ENCODE results near the gene MRPL1. TPM values are rescaled to one million over a fixed set of nuclear protein-coding genes. Genes with fewer than 3 reads are reported as not detected.

Gene MRPL1
- polyA plus RNA-seq (ENCODE audit: insufficient read length in 4 of 4), result 10 to 100 TPM; 45.5 to 66.1 (median 59.6) TPM

DNA sequence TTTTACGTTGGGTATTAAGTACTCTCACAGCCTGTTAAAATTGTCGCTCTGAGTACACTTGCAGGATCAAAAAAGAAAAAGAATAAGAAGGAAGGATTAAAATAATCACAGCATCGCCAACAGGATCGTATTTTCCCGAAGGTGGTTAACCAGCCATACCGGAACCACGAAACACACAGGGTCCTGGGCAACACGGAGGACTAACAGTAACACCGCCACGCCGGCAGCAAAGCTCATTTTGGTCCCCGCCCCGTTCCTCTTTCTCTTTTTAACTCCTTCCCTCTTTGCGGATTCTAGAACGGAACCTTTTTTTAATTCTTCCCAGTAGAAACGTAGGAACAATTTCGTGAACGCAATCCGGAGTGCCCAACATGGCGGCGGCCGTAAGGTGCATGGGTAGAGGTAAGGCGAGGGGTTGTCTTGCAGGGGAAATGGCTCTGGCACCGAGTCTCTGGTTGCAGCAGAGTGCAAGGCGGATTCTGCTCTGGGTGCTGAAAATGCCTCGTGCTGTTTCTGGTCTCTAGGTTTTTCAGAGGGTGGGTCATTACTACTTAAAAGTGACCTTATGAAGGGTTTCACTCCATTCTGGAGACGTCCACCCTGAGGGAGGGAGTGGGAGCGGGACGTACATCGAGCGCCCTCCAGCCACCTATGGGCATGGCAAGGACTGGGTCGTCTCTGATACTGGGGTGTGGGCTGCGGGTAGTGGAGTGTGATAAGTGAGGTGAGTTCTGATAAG lies at the start of gene MRPL1:
MRPL1 (plus strand) TSS at position 353 of the 739 bp plus-strand sequence; CDS start at position 372, 19 bp downstream.
- peak; percentile 86 to 92 (median 90) for DNase-seq (ENCODE audit: low read depth in 4 of 4, low spot score in 2 of 4)

DNA sequence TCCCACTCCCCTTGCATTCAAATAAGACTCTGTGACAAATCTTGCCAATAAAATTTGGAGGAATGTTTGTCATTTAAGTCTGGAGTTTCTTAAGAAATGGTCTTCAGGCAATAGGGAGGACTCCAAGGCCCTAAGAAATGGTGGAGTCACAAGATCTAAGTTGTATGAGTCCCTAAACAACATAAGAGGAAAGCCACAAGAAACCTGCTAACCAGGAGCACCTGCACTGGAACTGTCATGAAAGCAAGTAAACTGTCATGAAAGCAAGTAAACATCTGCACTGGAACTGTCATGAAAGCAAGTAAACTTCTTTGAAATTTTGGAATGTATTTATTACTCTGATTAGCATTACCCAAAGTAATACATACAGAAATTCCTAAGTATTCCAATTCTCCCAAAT lies 47.0 kb upstream of the MRPL1 start:
- no peak for DNase-seq (ENCODE audit: low read depth in 4 of 4, low spot score in 2 of 4)

DNA sequence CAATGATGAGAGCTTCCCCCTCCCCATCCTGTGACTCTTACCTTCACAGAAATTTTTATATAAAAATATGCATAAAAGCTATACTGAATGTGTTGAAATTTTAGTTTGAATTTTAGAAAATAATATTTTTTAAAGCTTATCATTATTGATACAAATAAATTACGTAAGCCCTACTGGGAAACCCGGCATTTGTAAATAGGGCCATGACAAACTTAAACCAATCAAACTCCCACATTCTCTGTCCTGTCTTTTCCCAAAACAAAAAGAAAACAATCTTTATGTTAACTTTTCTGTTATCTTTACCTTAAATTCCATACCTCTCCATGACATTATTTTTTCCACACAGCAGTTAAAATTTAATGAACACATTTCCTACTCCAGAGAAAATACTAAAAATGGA lies 46.1 kb upstream of the MRPL1 start:
- no peak for DNase-seq (ENCODE audit: low read depth in 4 of 4, low spot score in 2 of 4)

DNA sequence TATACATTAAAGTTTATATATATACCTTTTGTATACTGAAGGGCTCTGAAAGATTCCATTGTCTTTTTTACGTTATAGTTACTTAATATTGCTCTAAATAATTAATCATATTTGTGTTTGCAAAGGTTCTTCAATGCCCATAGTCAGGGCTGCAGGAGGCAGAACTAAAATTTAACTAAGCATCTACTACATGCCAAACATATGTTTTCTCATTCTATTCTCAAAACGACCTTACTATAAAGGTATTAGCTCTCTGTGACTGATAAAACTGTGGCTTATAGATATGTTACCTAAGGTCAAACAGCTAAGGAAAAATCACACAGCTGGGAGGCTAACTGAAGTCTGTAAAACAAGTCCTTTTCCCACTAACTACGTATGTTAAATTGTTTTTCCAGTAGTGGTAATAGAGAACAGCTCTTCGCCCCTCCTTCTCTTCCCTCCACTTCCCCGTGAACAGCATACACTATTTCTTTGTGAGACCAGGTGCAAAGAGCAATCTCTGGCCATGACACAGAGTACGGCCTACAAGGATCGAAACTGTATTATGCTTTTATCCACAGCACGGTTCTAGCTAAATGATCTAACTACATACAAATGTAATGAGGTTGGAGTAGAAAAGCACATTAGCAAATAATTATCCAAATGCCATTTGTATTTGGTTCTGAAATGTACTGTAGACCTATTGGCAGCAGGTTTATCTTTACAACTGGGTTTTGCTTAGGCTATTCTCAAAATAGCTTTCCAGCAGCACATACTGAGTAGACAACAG lies 45.1 kb upstream of the MRPL1 start:
- peak in 1 of 4 donors; percentile 4 for DNase-seq (ENCODE audit: low read depth in 4 of 4, low spot score in 2 of 4)

DNA sequence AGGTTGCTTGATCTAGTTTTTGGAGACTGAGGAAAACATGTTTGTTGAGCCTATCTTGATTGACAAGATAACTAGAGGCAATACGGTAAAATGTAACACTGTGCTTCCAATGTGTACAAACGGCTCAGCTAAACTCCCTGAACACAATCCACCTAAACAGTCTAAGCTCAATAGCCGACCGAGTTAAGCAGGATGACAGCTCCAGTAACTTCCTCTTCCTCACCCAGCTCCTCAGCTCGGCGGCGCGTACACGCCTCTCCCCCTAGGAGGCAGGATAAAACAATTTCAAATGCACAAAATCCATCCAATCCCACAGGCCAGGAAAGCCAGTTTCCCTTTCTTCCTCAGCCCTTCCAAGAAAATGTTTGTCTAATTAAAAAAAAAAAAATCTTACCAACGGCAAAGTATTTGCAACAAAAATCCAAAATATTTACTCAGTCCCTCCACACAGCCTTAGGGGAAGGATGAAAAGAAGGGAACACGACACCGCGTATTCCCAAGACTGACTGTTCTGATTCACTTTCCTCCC lies 44.5 kb upstream of the MRPL1 start:
- peak in 3 of 4 donors; percentile 70 to 84 (median 75) for DNase-seq (ENCODE audit: low read depth in 4 of 4, low spot score in 2 of 4)

DNA sequence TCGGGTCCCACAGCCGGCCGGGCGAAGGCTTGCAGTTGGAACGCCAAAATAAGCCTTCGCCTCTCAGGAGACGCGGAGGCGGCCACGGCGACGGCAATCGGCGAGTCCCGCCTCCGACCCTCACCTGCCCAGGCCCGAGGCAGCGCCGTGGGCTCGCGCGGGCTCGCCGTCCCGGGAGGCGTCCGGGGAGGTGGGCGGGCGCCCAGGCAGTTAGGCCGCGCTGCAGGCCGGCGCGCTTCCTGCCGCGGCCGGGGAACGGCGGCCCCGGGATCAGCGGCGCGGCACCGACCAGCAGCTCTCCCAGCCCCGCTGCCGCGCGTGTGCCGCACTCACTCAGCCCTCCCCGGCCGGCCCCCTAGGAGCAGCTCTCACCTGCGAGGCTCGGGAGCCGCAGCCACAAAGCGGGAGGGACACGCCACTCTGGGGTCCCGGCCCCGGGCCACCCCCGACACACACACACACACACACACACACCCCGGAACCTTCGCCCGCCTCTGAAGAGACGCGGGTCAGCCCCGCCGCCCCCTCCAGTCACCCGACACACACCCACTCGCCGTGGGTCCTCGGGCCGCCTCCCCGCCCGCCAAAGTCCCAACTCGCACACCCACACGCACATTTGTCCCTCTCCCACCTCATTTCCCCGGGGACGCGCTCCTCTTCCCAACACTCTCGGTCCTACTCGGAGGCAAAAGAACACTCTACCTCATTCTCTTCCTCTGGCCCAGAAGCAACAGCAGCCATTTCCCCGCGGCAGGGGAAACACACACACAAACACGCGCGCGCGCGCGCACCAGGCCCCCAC lies 43.8 kb upstream of the MRPL1 start, which contains the start of gene CNOT6L:
CNOT6L (minus strand) TSS at position 767 of the 802 bp plus-strand sequence; CDS start at position 707, 60 bp downstream.
- DNase-seq (ENCODE audit: low read depth in 4 of 4, low spot score in 2 of 4), result peak in 3 of 4 donors; percentile 59 to 64 (median 63)

DNA sequence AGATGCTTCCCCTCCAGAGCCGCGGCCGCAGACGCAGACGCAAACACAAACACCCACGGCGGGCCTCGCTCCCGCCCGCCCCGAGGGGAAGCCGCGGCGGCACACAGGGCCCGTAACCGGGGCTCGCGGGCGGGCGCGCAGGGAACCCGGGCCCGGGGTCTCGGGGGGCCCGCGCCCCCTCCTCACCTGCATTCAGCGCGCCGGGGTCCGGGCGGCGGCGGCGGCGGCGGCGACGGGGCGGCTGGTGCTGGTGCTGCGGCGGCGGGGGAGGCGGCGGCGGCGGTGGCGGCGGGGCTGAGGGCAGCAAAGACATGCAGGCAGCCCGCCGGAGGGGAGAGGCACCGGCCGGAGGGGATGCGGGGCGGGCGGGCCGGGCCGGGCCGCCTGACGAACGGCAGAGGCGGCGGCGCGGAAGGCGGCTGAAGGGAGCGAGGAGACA lies 43.2 kb upstream of the MRPL1 start:
- DNase-seq (ENCODE audit: low read depth in 4 of 4, low spot score in 2 of 4), result no peak

DNA sequence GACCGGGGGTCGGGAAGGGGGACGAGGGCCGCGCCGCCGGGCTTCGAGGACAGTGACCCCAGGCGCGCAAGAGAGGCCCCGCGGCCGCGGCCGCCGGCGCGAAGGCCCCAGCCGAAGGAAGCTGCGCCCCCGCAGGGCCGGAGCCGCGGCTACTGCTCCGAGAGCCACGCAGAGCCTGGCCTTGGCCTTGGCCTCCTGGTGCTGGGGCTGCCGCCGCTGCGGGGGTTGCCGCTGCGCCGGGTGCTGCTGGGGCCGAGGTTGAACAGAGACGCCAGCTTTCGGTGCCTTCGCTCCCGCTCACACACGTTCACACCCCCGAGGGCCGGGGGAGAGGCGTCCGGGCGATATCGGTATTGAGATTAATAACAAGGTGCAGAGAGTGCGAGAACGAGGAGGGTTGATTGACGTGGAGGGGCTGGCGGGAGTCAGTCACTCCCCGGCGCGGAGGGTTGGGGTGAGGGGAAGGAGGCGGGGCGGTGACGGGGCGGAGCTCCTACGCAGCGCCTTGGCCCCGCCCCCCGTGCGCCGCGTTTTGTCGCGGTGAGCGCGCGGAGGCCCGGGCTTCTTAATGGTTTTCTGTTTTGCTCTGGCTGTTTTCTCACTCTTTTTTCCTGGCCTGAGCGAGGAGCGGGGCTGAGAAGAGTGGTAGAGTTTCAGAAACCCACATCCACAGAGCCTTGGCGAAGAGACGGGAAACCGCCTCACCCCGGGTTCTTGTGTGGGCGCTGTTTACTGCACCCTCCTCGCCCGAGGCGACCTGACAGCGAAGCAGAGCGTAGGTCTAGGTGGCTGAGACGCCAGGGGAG lies 42.6 kb upstream of the MRPL1 start:
- DNase-seq (ENCODE audit: low read depth in 4 of 4, low spot score in 2 of 4), result peak; percentile 80 to 87 (median 86)

DNA sequence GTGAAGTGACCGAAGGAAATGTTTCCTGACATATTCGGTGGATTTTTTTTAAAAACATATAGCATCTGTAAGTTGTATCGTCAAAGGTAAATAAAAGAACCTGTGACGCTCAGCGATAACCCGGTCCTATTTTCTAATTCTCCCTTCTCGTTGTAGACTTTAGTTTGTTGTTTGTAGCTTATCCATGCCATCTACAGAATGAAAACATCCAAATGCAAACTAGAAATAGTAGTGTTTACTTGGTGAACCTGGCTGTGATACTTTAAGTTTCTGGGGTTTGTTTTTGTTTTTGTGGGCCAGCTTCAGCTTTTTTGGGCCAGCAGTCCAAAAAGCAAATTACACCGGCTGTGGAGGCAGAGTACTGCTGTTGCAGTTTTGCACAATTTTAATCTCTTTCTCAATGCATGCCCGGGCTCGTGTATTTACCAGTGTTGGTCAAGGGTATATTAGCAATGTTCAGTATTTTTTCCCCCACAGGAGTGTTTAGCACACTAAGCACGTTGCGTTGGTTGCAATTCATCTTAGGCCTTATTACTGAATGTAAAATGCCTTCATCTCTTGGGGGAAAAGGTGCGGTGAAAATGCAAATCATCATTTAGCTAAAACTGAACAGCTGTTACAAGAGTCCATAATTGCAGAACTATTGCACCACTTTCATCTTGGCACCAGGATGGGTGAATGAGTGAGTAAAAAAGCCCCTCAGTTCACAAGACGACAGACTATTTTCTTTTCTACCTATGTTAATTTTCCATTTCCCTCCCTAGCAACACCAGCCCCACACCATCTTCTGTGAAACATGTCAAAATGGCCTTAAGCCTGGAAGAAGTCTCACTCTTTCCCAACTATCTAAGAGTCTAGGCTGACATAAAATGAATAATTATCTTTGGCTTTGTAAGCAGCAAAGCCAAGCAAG lies 41.7 kb upstream of the MRPL1 start:
- DNase-seq (ENCODE audit: low read depth in 4 of 4, low spot score in 2 of 4), result peak in 1 of 4 donors; percentile 6

DNA sequence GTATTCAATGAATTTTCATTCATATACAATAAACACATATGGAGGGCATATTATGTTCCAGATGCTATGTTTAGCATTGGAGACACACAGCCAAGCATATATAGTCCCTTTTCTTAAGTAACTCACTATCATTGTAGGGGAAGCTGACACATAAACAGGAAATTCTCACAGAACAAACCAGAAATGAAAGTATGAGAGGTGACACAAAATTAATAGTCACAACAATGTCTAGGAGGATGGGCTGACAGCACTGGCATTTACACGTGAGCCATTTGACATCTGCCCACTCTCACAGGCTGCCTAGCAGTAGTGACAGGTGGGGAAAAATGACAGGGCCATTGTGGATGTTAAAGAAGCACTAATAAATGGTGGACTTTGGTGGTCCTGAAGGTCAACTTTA lies 40.9 kb upstream of the MRPL1 start:
- DNase-seq (ENCODE audit: low read depth in 4 of 4, low spot score in 2 of 4), result no peak

DNA sequence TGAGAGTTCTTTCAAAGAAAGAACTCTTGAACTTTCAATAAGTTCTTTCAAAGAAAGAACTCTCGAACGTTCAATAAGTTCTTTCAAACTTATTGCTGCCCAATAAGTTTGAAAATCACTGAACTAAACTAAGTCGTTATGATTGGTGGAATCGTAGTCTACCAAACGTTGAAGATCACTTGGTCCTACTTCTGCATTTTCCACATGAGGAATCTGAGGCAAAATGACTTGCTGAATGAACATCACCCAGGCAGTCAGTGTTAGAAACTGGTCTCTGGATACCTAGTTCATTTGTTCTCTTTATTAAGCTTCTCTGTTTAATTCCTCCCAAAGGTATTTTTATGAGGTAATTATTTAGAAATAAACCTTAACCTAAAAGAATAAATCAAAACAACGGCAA lies 36.4 kb upstream of the MRPL1 start:
- no peak for DNase-seq (ENCODE audit: low read depth in 4 of 4, low spot score in 2 of 4)

DNA sequence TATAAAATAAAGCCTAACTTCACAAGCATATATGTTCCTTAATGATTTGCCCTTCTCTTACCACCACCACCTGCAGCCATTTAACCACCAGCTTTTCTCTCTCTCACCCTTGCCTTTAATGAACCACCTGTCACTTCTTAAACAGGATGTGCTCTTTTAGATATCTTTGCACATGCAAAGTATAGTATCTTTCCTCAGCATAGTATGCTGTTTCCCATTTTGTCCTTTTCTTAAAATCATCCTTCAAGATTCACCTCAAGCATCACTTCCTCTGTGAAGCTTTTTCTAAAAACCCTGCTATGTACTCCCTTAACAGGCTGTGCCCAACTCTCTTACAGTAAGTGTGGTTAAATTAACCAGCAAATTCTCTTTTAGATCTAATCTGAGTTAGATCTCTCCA lies 35.3 kb upstream of the MRPL1 start:
- DNase-seq (ENCODE audit: low read depth in 4 of 4, low spot score in 2 of 4), result no peak

DNA sequence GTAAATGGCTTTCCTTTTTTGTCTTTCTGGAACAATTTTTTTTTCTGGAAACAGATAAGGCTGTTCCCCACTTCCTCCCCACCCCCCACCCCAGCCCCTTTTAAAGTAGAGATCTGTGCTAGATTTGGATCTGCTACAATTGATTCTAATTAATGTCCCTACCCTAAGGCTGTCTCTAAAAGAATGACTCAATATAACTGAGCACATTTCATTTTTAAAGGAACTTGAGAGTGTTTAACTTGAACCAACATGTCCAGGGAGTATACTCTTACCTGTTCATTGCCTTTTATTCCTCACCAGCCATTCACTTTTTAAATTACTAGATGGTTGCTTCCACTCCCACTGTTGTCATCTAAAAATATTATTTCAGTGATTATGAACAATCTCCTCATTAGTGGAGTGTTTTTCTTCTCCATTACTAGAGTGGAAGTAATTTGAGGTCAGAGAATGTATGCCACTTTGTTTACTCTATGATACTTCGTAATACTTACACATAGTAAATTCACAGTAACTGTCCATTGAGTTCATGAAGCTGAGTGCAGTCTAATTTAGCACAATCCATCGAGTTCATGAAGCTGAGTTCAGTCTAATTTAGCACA lies 29.4 kb upstream of the MRPL1 start:
- no peak for DNase-seq (ENCODE audit: low read depth in 4 of 4, low spot score in 2 of 4)

DNA sequence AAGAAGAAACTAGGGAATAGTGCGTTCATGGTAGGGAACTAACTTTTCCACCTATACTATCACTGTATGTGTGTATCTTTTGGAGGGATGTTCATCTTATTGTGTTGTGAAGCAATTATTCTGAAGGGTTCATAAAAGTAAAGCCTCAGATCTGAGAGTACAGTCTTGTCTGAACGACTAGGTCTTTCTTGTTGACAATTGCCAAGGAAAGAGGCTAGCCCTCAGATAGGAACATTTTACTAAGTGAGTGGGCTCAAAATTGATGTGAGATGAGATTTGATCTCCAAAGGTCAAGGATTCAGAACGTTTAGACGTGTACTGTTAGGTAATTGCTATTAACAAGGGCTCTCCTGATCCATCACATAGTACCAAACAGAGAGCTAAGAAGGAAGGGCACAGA lies 28.2 kb upstream of the MRPL1 start:
- no peak for DNase-seq (ENCODE audit: low read depth in 4 of 4, low spot score in 2 of 4)

DNA sequence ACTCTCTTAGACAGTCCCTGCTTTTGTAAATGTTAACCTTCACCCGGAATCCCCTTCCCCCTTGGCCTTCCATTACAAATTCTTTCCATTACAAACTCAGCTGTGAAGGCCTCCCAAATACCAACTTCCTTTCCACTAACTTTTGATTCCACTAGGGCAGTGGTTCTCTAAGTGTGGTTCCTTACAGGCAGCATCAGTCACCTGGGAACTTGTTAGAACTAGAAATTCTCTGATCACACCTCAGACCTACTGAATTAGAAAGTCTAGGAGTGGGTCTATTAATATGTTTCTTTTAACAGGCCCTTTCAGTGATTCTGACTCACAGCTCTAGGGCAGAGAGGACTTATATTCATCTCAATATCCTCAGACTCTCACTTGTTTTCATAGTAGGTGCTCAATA lies 19.0 kb upstream of the MRPL1 start:
- DNase-seq (ENCODE audit: low read depth in 4 of 4, low spot score in 2 of 4), result no peak

DNA sequence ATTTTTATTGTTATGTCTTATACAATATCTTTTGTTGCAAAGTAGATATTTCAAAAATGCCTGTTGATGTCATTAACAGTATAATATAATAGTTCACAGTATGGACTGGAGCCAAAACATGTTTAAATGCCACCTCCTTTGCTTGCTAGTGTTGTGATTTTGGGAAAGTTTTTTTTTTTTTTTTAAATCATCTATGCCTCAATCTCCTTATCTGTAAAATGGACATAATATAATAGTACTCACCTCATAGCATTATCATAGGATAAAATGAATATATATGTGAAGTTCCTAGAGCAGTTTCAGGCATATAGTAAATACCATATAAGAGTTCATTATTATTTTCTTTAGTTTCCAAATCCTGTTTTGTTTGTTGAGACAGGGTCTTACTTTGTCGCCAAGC lies 18.3 kb upstream of the MRPL1 start:
- no peak for DNase-seq (ENCODE audit: low read depth in 4 of 4, low spot score in 2 of 4)

DNA sequence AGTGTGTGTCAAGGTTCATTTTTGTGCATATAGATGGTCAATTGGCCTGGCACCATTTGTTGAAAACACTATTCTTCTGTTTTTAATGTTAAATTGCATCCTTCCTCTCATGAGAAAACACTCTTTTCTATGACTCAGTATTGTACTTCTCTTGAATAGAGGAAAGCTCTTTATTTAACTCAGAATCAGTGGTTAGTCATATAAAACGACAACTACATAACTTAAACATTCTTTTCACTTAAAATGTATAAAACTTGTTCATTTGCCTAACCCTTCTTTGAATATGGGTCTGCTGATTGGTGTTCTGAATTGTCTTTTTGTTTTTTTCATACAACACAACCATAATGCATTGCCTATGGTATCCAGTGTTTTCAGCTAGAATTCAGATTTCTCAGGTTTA lies 17.2 kb upstream of the MRPL1 start:
- no peak for DNase-seq (ENCODE audit: low read depth in 4 of 4, low spot score in 2 of 4)

DNA sequence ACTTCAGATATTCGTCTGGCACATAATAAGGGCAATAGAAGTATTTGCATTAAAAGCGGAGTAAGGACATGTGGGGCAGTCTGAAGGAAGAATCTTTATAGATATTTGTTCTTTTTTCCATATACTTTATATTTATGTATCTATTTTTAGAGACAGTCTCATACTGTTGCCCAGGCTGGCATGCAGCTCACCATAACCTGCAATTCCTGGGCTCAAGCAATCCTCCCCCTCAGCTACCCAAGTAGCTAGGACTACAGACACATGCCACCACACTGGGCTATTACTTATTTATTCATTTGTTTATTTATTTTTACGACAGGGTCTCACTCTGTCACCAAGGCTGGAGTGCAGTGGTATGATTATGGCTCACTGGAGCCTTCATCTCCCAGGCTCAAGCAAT lies 16.7 kb upstream of the MRPL1 start:
- DNase-seq (ENCODE audit: low read depth in 4 of 4, low spot score in 2 of 4), result no peak

Data from left renal cortex interstitium (tissue), 4 donors.